K562 (cell line): Measurements from ENCODE around the gene FUNDC1. TPM values are rescaled to one million over a fixed set of nuclear protein-coding genes. Genes with fewer than 3 reads are reported as not detected.

ENCODE experiments used
- COPS2 ChIP-seq: fragments of 450-650 bp; conservative IDR thresholded peaks from 2 replicates; pipeline ENCODE4 v1.6.1; 2016; ENCODE audit warnings: mild to moderate bottlenecking, moderate library complexity
- DACH1 ChIP-seq: fragments of 450-650 bp; IDR thresholded peaks from 2 replicates; pipeline ENCODE4 v1.6.1; 2018; ENCODE audit not compliant: partially characterized antibody
- E2F4 ChIP-seq: sonication (generic); formaldehyde crosslinking; IDR thresholded peaks from 2 replicates; pipeline ENCODE4 v1.8.0; 2022; ENCODE audit warnings: mild to moderate bottlenecking, low read depth, missing genetic modification reagents
- E4F1 ChIP-seq: fragments of 250-450 bp; sonication (Bioruptor Pico); IDR thresholded peaks from 2 replicates; pipeline ENCODE4 v1.5.0; 2021; ENCODE audit warnings: mild to moderate bottlenecking, borderline replicate concordance
- HLTF ChIP-seq: fragments of 450-650 bp; IDR thresholded peaks from 2 replicates; pipeline ENCODE4 v1.6.1; 2016
- MGA ChIP-seq: fragments of 450-650 bp; IDR thresholded peaks from 2 replicates; pipeline ENCODE4 v1.6.1; 2016; ENCODE audit warnings: mild to moderate bottlenecking, moderate library complexity
- NCOA2 ChIP-seq, 2 experiments: fragments of 450-650 bp; IDR thresholded peaks; 2 replicates each; pipeline ENCODE4 v1.6.1; 2018; ENCODE audit warnings: mild to moderate bottlenecking in 2 of 2, moderate library complexity in 1 of 2; ENCODE audit not compliant: partially characterized antibody in 2 of 2
- NFYB ChIP-seq: IDR thresholded peaks from 2 replicates; pipeline ENCODE4 v1.6.1; 2011; ENCODE audit warnings: mild to moderate bottlenecking, moderate library complexity; ENCODE audit not compliant: insufficient read length; ENCODE audit errors: extremely low read depth
- WHSC1 ChIP-seq: IDR thresholded peaks from one replicate; pipeline ENCODE4 v1.6.1; 2012; ENCODE audit warnings: low read length, control low read depth, inconsistent platforms
- ZFPM2 ChIP-seq: fragments of 250-450 bp; sonication (Bioruptor Pico); IDR thresholded peaks from 2 replicates; pipeline ENCODE4 v1.5.1; 2022; ENCODE audit warnings: mild to moderate bottlenecking
- polyA plus RNA-seq, 8 experiments: library from polyadenylated mRNA; depleted of rRNA in 4 of 8; stranded (reverse) in 5 of 8; unstranded in 3 of 8; fragments of >200 nt; fragmentation: Nextera tagmentation in 2 of 8; fragmentation: Illumina TruSeq in 1 of 8; extraction: Ambion mirVana in 2 of 8; extraction: Trizol in 1 of 8; gene quantifications; 2 replicates each; pipeline versions ENCODE4 v1.2.1 to v1.2.3, GENCODE V29; 2011 to 2014; ENCODE audit warnings: inconsistent platforms in 1 of 8, missing spikeins in 1 of 8
- total RNA-seq, 7 experiments: library from RNA; depleted of rRNA in 6 of 7; stranded (reverse); fragments of >200 nt in 6 of 7; fragmentation: Illumina TruSeq in 2 of 7; extraction: Trizol in 2 of 7; gene quantifications; 2 replicates each; pipeline versions ENCODE4 v1.2.1 to v1.2.3, GENCODE V29; 2011 to 2021; ENCODE audit warnings: low replicate concordance in 1 of 7

The FUNDC1 gene
- total and polyA plus RNA-seq, 9 of the 15 experiments (the other 6 are each of a cell fraction or from before 2014, with no cell fraction given): 15.6 to 59.1 (median 29.3) TPM

- TF ChIP-seq MGA (no peak), NCOA2 (IDR thresholded peaks at IDR 0.05; ENCODE audit: partially characterized antibody in 2 of 2) (no peak), DACH1 (no peak), E4F1 (CRISPR knock-in tag) (no peak; the same call in 1 of the 2 replicates), WHSC1 (no peak), E2F4 (CRISPR knock-in tag) (no peak), HLTF (no peak), NFYB (no peak), ZFPM2 (CRISPR knock-in tag) (no peak), COPS2 (no peak)
Observed at GRCh38 chrX:44483965-44484606, 58.6 kb downstream of the FUNDC1 start (continued).
